H1 (cell line): ENCODE data around the gene FOXL1. TPM values are rescaled to one million over a fixed set of nuclear protein-coding genes. Genes with fewer than 3 reads are reported as not detected.

Experiments
- CTCF ChIA-PET: fragments of 300-600 bp; sonication (Branson Sonifier 250); formaldehyde crosslinking; loops from one replicate; lab custom pipeline; 2021; ENCODE audit not compliant: partially characterized antibody; lab: Charles Lee
- POLR2A ChIA-PET: fragments of 300-600 bp; sonication (Branson Sonifier 250); formaldehyde crosslinking; loops from one replicate; lab custom pipeline; 2021; ENCODE audit warnings: inconsistent platforms; ENCODE audit not compliant: partially characterized antibody; lab: Charles Lee
- DNase-seq, 2 experiments: peaks; one replicate each; pipeline versions ENCODE4 v3.0.0 to v3.0.0-alpha.2; 2010 to 2022; ENCODE audit warnings: low spot score in 2 of 2, low read depth in 1 of 2, mixed read lengths in 1 of 2
- FAIRE-seq: peaks from 2 replicates; lab custom pipeline; 2011; peaks lifted over from hg19 to GRCh38; lab: Jason Lieb, UNC
- H2AFZ ChIP-seq: 2 replicates; pipeline ENCODE4 v1.8.1; 2012; ENCODE audit warnings: low read length, inconsistent platforms
- H2AK5ac ChIP-seq: 2 replicates; pipeline ENCODE4 v1.6.1; 2013; ENCODE audit warnings: low read depth, low read length
- H2BK120ac ChIP-seq: replicated peaks from 2 replicates; pipeline ENCODE3; 2013; ENCODE audit warnings: low read depth, low read length, inconsistent platforms
- H2BK12ac ChIP-seq: 2 replicates; pipeline ENCODE4 v1.6.1; 2013; ENCODE audit warnings: low read depth, low read length
- H2BK15ac ChIP-seq: 2 replicates; pipeline ENCODE4 v1.6.1; 2013; ENCODE audit warnings: low read length
- H2BK20ac ChIP-seq: 2 replicates; pipeline ENCODE4 v1.6.1; 2013; ENCODE audit warnings: low read length
- H2BK5ac ChIP-seq: 2 replicates; pipeline ENCODE4 v1.6.1; 2013; ENCODE audit warnings: low read depth, low read length
- H3K14ac ChIP-seq: 2 replicates; pipeline ENCODE4 v1.6.1; 2013; ENCODE audit warnings: inconsistent platforms; ENCODE audit not compliant: insufficient read length
- H3K18ac ChIP-seq: 2 replicates; pipeline ENCODE4 v1.6.1; 2013; ENCODE audit warnings: low read length; ENCODE audit errors: extremely low read depth
- H3K23ac ChIP-seq: 2 replicates; pipeline ENCODE4 v1.6.1; 2013; ENCODE audit warnings: inconsistent platforms; ENCODE audit not compliant: insufficient read length
- H3K23me2 ChIP-seq: 2 replicates; pipeline ENCODE4 v1.6.1; 2013; ENCODE audit warnings: low read depth, low read length
- H3K27ac ChIP-seq: 2 replicates; pipeline ENCODE4 v1.6.1; 2011; ENCODE audit warnings: low read depth, low read length, inconsistent platforms
- H3K27me3 ChIP-seq, 4 experiments: replicated peaks in 1 of 4; 1 replicate in 1 of 4; 2 replicates in 3 of 4; pipeline versions ENCODE4 v1.6.1 to v1.8.1; 2011 to 2013; ENCODE audit warnings: low read length in 3 of 4, mild to moderate bottlenecking in 3 of 4, inconsistent platforms in 2 of 4, mixed read lengths in 2 of 4, moderate library complexity in 1 of 4; ENCODE audit not compliant: control insufficient read depth in 3 of 4, insufficient read depth in 3 of 4; ENCODE audit errors: extremely low read depth in 1 of 4
- H3K36me3 ChIP-seq, 4 experiments: 2 replicates each; pipeline versions ENCODE4 v1.6.1 to v1.8.1; 2011 to 2013; ENCODE audit warnings: mild to moderate bottlenecking in 4 of 4, low read length in 3 of 4, moderate library complexity in 2 of 4, control low read depth in 1 of 4, inconsistent platforms in 1 of 4; ENCODE audit not compliant: insufficient read depth in 4 of 4, control insufficient read depth in 2 of 4
- H3K4ac ChIP-seq: replicated peaks from 2 replicates; pipeline ENCODE3; 2013; ENCODE audit warnings: low read length, low read depth, mixed read lengths, inconsistent platforms; ENCODE audit not compliant: insufficient read length
- H3K4me1 ChIP-seq, 4 experiments: replicated peaks in 1 of 4; 1 replicate in 1 of 4; 2 replicates in 3 of 4; pipeline versions ENCODE4 v1.6.1 to v1.8.1; 2011 to 2013; ENCODE audit warnings: low read length in 3 of 4, inconsistent platforms in 2 of 4, mixed read lengths in 1 of 4; ENCODE audit not compliant: insufficient read depth in 4 of 4, control insufficient read depth in 3 of 4
- H3K4me2 ChIP-seq, 2 experiments: 2 replicates each; pipeline versions ENCODE4 v1.6.1 to v1.8.1; 2011 to 2013; ENCODE audit warnings: low read depth in 2 of 2, low read length in 2 of 2, control low read depth in 1 of 2, inconsistent platforms in 1 of 2, mild to moderate bottlenecking in 1 of 2; ENCODE audit not compliant: insufficient read depth in 1 of 2
- H3K4me3 ChIP-seq, 4 experiments: fragments of 200-600, 300-600 bp in 1 of 4; sonication (generic), shearing (Covaris generic), sonication (Bioruptor Twin) in 1 of 4; 2 replicates each; pipeline versions ENCODE4 v1.5.1 to v1.8.1; 2011 to 2016; ENCODE audit warnings: low read length in 4 of 4, low read depth in 3 of 4, control low read depth in 2 of 4, inconsistent platforms in 2 of 4, mild to moderate bottlenecking in 2 of 4, mixed read lengths in 1 of 4, moderate library complexity in 1 of 4; ENCODE audit not compliant: insufficient read depth in 2 of 4; ENCODE audit errors: extremely low read depth in 1 of 4
- H3K56ac ChIP-seq: replicated peaks from 2 replicates; pipeline ENCODE3; 2013; ENCODE audit warnings: low read depth, mild to moderate bottlenecking, mixed read lengths, low read length, inconsistent platforms; ENCODE audit not compliant: insufficient read length
- H3K79me1 ChIP-seq: 2 replicates; pipeline ENCODE4 v1.6.1; 2013; ENCODE audit warnings: low read depth, low read length, control low read depth
- H3K79me2 ChIP-seq, 2 experiments: 2 replicates each; pipeline versions ENCODE4 v1.6.1 to v1.8.1; 2012 to 2013; ENCODE audit warnings: low read length in 2 of 2, mild to moderate bottlenecking in 2 of 2, inconsistent platforms in 1 of 2; ENCODE audit not compliant: insufficient read depth in 2 of 2, control insufficient read depth in 1 of 2
- H3K9ac ChIP-seq, 4 experiments: replicated peaks in 1 of 4; 1 replicate in 1 of 4; 2 replicates in 3 of 4; pipeline versions ENCODE4 v1.6.1 to v1.8.1; 2011 to 2013; ENCODE audit warnings: low read depth in 3 of 4, low read length in 3 of 4, control low read depth in 2 of 4, mild to moderate bottlenecking in 2 of 4, moderate library complexity in 2 of 4, inconsistent platforms in 1 of 4; ENCODE audit errors: extremely low read depth in 1 of 4
- H3K9me3 ChIP-seq, 2 experiments: 2 replicates each; pipeline versions ENCODE4 v1.6.1 to v1.8.1; 2012 to 2013; ENCODE audit warnings: mild to moderate bottlenecking in 2 of 2, moderate library complexity in 2 of 2, control low read depth in 1 of 2, inconsistent platforms in 1 of 2, low read depth in 1 of 2, low read length in 1 of 2, mixed read lengths in 1 of 2; ENCODE audit not compliant: insufficient read depth in 2 of 2
- H4K20me1 ChIP-seq, 2 experiments: replicated peaks in 1 of 2; 2 replicates each; pipeline versions ENCODE3 to v1.8.1; 2011 to 2013; ENCODE audit warnings: inconsistent platforms in 2 of 2, low read length in 2 of 2, mild to moderate bottlenecking in 1 of 2; ENCODE audit not compliant: insufficient read depth in 2 of 2, control insufficient read depth in 1 of 2
- H4K5ac ChIP-seq: 2 replicates; pipeline ENCODE4 v1.6.1; 2013; ENCODE audit warnings: low read length, low read depth, mixed read lengths, inconsistent platforms; ENCODE audit not compliant: insufficient read length
- H4K8ac ChIP-seq: 2 replicates; pipeline ENCODE4 v1.8.0; 2013; ENCODE audit warnings: mild to moderate bottlenecking, moderate library complexity, low read length, inconsistent platforms; ENCODE audit not compliant: insufficient read depth; ENCODE audit errors: extremely low read depth
- H4K91ac ChIP-seq: replicated peaks from 2 replicates; pipeline ENCODE3; 2013; ENCODE audit warnings: low read length, mixed read lengths, inconsistent platforms; ENCODE audit not compliant: insufficient read length
- CREB1 ChIP-seq: IDR thresholded peaks from 2 replicates; pipeline ENCODE4 v1.6.1; 2012; ENCODE audit warnings: inconsistent platforms
- JUN ChIP-seq: IDR thresholded peaks from 2 replicates; pipeline ENCODE4 v1.6.1; 2011; ENCODE audit warnings: low read depth, mild to moderate bottlenecking, improper control_type of control experiment, low read length
- KDM1A ChIP-seq: fragments of 200-600, 300-600 bp; sonication (generic); IDR thresholded peaks from 2 replicates; pipeline ENCODE4 v1.7.1; 2016; ENCODE audit warnings: mild to moderate bottlenecking, low read length, borderline replicate concordance
- RFX5 ChIP-seq: IDR thresholded peaks from 2 replicates; pipeline ENCODE4 v1.6.1; 2011; ENCODE audit warnings: low read depth, low read length, improper control_type of control experiment, borderline replicate concordance
- SUZ12 ChIP-seq: fragments of 200-600 bp; sonication (generic); IDR thresholded peaks from 2 replicates; pipeline ENCODE4 v1.6.1; 2012; ENCODE audit warnings: mild to moderate bottlenecking, inconsistent platforms, low read length, moderate library complexity, mixed read lengths
- YY1 ChIP-seq: IDR thresholded peaks from 2 replicates; pipeline ENCODE4 v1.6.1; 2011; ENCODE audit warnings: low read depth, mild to moderate bottlenecking, low read length
- WGBS, 2 experiments: shearing (Covaris generic) in 1 of 2; methylation state at CpG; one replicate each; pipeline versions ENCODE4 v1.1.6 to v1.1.7; 2013 to 2015; ENCODE audit warnings: low lambda C conversion rate in 2 of 2, mixed read lengths in 2 of 2, inconsistent platforms in 1 of 2, low coverage in 1 of 2, missing lambda C conversion rate in 1 of 2; ENCODE audit not compliant: insufficient replicate concordance in 2 of 2, insufficient coverage in 1 of 2, insufficient read length in 1 of 2; ENCODE audit errors: extremely low coverage in 1 of 2, missing lambda C conversion rate in 1 of 2; 5-methylcytosine and 5-hydroxymethylcytosine counted together
- polyA plus RNA-seq, 7 experiments: library from polyadenylated mRNA; depleted of rRNA in 3 of 7; stranded (reverse) in 5 of 7; unstranded in 2 of 7; fragments of >200 nt in 5 of 7; fragments of 200-250 nt in 2 of 7; gene quantifications; 1 replicate in 5 of 7; 2 replicates in 1 of 7; 4 replicates in 1 of 7; pipeline versions ENCODE4 v1.2.1 to v1.2.3, GENCODE V29; 2011 to 2013; ENCODE audit warnings: missing spikeins in 2 of 7, mixed read lengths in 2 of 7
- total RNA-seq: library from RNA; stranded (reverse); fragmentation: NEBNext Ultra II Directional; extraction: Animal tissue kit (Norgen Biotek cat#: 25700); gene quantifications from 2 replicates; pipeline ENCODE4 v1.2.1, GENCODE V29; 2021

Gene FOXL1
- total and polyA plus RNA-seq, 2 of the 8 experiments (the other 6 are each of a cell fraction or from before 2014, with no cell fraction given): 0.03 TPM; not detected in 1

DNA sequence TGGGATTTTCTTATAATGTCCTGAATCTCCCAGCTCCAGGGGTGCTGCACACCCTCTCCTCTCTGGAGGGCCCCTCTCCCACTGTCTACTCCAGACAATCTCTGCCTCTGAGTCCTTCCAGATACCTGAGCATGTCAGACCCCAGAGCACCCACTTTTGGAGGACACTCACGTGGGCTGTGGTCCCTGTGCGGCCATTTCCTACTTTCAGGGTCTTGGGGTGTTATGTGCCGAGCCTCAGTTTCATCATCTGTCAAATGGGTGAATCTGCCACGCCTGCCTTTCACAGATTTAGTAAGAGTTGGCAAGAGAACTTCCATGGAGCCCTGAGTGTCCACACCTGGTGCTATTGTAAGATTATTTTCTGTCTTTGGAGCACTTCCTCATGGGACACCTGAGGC lies 3.7 kb upstream of the FOXL1 start:
- no peak overlapping the region for H2AK5ac ChIP-seq
- no peak overlapping the region for H3K4ac ChIP-seq
- DNase-seq (no peak), FAIRE-seq (no peak)
- H2BK15ac ChIP-seq: no peak overlapping the region
- H2BK12ac ChIP-seq: no peak overlapping the region
- no peak overlapping the region for H4K5ac ChIP-seq
- H4K8ac ChIP-seq: no peak overlapping the region
- H2BK5ac ChIP-seq: no peak overlapping the region
- peaks cover 90 to 100% (median 97%) of the 10 kb centered on the region in 4 experiments for H3K27me3 ChIP-seq
- no peaks in the 10 kb centered on the region for H3K9me3 ChIP-seq
- H3K79me1 ChIP-seq: no peaks in the 10 kb centered on the region
- H4K20me1 ChIP-seq: peaks cover 19 to 22% of the 10 kb centered on the region in 2 experiments
- peaks cover 11% of the 10 kb centered on the region; the same call in 1 of the 2 replicates for H3K23me2 ChIP-seq
- no peaks in the 10 kb centered on the region for H3K79me2 ChIP-seq
- POLR2A ChIA-PET: interaction anchor here (1.5 kb wide), 1 partner anchor 62 kb away, joined by 3 read pairs; no protein-coding TSS in a partner anchor
- CTCF ChIA-PET: interaction anchor here (0.9 to 3.1 kb wide), 8 partner anchors 10 to 488 kb away, joined by 3 to 18 read pairs (median 5); no protein-coding TSS in a partner anchor
- no peak overlapping the region for H3K9ac ChIP-seq
- peak overlapping the region in 1 of 2 experiments; percentile 83; a peak in 1 of 4 replicates for H3K4me2 ChIP-seq
- H3K14ac ChIP-seq: no peak overlapping the region
- 70% methylated on average over 4 of the region's 4 CpGs; no CpG with 5 or more reads in 1 of the 2 experiments for WGBS, 2 experiments
- H4K91ac ChIP-seq: no peak overlapping the region
- H3K23ac ChIP-seq: no peak overlapping the region
- no peak overlapping the region for H3K56ac ChIP-seq
- H3K18ac ChIP-seq: no peak overlapping the region
- H2BK120ac ChIP-seq: no peak overlapping the region
- no peak overlapping the region for H3K4me3 ChIP-seq
- no peak overlapping the region for H2AFZ ChIP-seq
- peaks cover 14 to 56% (median 32%) of the 10 kb centered on the region in 4 experiments for H3K4me1 ChIP-seq
- H2BK20ac ChIP-seq: no peak overlapping the region
- peaks cover 0 to 10% (median 0%) of the 10 kb centered on the region in 4 experiments; a peak in 1 of 8 replicates for H3K36me3 ChIP-seq
- TF ChIP-seq CREB1 (no peak), YY1 (no peak), SUZ12 (no peak), JUN (no peak), RFX5 (no peak), KDM1A (peak; percentile 49; the same call in 1 of the 2 replicates)
- no peak overlapping the region for H3K27ac ChIP-seq
